ENCODE measurements around the gene MARK4.

DNA sequence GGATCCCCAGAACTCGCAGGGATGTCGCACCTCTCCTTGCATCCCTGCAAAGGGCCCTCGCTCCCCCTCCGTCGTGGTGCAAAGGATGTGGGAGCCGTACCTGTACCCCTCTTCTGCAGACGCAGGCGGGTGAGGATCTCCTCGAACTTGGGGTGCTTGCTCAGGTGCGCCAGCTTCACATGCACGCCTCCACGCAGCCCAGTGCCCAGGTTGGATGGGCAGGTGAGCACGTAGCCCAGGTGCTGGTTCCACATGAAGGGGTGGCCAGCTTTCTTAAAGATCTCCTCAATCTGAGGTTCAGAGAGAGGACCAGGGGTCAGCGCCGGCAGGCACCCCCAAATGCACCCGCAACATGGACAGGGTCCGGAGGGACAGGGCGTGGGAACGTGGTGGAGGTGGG lies 56.3 kb downstream of the MARK4 start:
- TF ChIP-seq, protein P1, sequence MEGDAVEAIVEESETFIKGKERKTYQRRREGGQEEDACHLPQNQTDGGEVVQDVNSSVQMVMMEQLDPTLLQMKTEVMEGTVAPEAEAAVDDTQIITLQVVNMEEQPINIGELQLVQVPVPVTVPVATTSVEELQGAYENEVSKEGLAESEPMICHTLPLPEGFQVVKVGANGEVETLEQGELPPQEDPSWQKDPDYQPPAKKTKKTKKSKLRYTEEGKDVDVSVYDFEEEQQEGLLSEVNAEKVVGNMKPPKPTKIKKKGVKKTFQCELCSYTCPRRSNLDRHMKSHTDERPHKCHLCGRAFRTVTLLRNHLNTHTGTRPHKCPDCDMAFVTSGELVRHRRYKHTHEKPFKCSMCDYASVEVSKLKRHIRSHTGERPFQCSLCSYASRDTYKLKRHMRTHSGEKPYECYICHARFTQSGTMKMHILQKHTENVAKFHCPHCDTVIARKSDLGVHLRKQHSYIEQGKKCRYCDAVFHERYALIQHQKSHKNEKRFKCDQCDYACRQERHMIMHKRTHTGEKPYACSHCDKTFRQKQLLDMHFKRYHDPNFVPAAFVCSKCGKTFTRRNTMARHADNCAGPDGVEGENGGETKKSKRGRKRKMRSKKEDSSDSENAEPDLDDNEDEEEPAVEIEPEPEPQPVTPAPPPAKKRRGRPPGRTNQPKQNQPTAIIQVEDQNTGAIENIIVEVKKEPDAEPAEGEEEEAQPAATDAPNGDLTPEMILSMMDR (optimal IDR thresholded peaks at IDR 0.05 in 1 of 3, IDR thresholded peaks at IDR 0.05 in 1 of 3, conservative IDR thresholded peaks at IDR 0.05 in 1 of 3; ENCODE audit: extremely low read depth in 1 of 3, insufficient read depth in 2 of 3, low read length in 3 of 3), result no peak
- TF ChIP-seq EZH2 (IDR thresholded peaks at IDR 0.05; ENCODE audit: low read length), result no peak
